Osteocyte (in vitro differentiated cells): ENCODE measurements around the gene RREB1. TPM values are rescaled to one million over a fixed set of nuclear protein-coding genes. Genes with fewer than 3 reads are reported as not detected.

ENCODE experiments used
- DNase-seq: peaks from one replicate; pipeline ENCODE4 v3.0.0; 2021; ENCODE audit warnings: mixed read lengths; ENCODE audit not compliant: unreplicated experiment; ENCODE audit errors: extremely low spot score
- H3K27ac Mint-ChIP-seq: one replicate; pipeline ENCODE4 v1.8.0; 2021; ENCODE audit warnings: mild to moderate bottlenecking, mixed read lengths; ENCODE audit not compliant: unreplicated experiment
- H3K27me3 Mint-ChIP-seq: one replicate; pipeline ENCODE4 v1.8.0; 2021; ENCODE audit warnings: mixed read lengths; ENCODE audit not compliant: unreplicated experiment
- H3K36me3 Mint-ChIP-seq: one replicate; pipeline ENCODE4 v1.8.0; 2021; ENCODE audit warnings: mixed read lengths; ENCODE audit not compliant: unreplicated experiment
- H3K4me1 Mint-ChIP-seq: one replicate; pipeline ENCODE4 v1.8.0; 2021; ENCODE audit warnings: mixed read lengths; ENCODE audit not compliant: unreplicated experiment
- H3K4me3 Mint-ChIP-seq: one replicate; pipeline ENCODE4 v1.8.0; 2021; ENCODE audit warnings: mild to moderate bottlenecking, moderate library complexity, mixed read lengths; ENCODE audit not compliant: unreplicated experiment
- H3K9me3 Mint-ChIP-seq: one replicate; pipeline ENCODE4 v1.8.0; 2021; ENCODE audit warnings: mixed read lengths; ENCODE audit not compliant: unreplicated experiment
- total RNA-seq: library from RNA; stranded (reverse); gene quantifications from 2 replicates; pipeline ENCODE4 v1.2.1, GENCODE V29; 2021
- TF ChIP-seq, protein P1 (sequence below): fragments of 200-600 bp; sonication (generic); IDR thresholded peaks from 2 replicates; pipeline ENCODE4 v1.5.0; 2021; ENCODE audit warnings: antibody characterized with exemption, mild to moderate bottlenecking, moderate library complexity

The RREB1 gene
- total RNA-seq, 1 donor from 2014 or later: 29.9 TPM

DNA sequence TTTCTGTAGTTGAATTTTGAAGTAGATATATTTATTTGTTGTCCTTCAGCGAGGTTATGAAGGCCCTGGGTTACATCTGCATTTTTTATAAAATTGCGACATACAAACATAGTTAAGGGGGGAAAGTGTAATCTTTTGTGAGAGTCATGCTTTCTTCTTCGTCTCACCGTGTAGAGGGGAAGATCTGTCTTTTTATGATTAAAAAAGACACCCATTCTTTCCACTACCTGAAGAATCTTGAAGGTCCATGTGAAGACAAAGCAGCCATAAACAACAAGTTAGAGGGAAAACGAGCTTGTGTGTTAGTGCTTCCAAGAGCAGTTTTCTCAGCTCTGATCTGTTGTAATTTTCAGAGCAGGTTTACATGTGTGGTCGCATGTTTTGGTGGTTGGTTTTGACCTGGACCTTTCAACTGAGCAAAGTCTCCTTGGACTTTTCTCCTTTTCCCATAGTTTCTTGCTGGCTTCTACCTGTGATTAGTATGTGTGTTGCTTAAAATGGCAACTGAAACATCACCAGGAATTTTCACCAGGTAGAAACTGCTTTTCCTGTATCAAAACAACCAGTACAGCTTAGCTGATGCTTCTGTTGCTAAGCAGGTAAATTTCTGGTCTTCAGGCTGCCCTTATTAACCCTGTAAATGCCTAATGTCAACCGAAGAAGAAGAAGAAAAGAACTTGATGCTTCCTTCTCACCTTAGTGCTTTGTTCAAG is 37.3 kb downstream of the RREB1 start:
- no peaks in the 10 kb centered on the region for H3K9me3 Mint-ChIP-seq
- H3K4me3 Mint-ChIP-seq: no peak overlapping the region
- no peak overlapping the region for H3K27ac Mint-ChIP-seq
- no peak for DNase-seq
- H3K27me3 Mint-ChIP-seq: no peaks in the 10 kb centered on the region
- peaks cover 68% of the 10 kb centered on the region for H3K4me1 Mint-ChIP-seq
- TF ChIP-seq, protein P1, sequence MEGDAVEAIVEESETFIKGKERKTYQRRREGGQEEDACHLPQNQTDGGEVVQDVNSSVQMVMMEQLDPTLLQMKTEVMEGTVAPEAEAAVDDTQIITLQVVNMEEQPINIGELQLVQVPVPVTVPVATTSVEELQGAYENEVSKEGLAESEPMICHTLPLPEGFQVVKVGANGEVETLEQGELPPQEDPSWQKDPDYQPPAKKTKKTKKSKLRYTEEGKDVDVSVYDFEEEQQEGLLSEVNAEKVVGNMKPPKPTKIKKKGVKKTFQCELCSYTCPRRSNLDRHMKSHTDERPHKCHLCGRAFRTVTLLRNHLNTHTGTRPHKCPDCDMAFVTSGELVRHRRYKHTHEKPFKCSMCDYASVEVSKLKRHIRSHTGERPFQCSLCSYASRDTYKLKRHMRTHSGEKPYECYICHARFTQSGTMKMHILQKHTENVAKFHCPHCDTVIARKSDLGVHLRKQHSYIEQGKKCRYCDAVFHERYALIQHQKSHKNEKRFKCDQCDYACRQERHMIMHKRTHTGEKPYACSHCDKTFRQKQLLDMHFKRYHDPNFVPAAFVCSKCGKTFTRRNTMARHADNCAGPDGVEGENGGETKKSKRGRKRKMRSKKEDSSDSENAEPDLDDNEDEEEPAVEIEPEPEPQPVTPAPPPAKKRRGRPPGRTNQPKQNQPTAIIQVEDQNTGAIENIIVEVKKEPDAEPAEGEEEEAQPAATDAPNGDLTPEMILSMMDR: no peak
- H3K36me3 Mint-ChIP-seq: no peaks in the 10 kb centered on the region

DNA sequence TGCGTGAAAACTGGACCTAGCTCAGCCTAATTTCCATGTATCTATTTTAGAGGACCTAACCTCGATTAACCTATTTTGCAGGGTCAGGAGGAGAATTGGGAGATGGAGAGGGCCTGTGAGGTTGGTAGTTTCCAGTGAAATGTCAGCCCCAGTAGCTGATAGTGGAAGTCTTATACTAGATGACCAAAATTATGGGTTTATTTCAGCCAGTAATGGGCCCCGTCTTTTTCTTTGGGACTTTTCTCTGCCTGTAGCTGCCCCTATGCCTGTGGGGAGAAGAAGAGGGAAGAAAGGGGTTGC is 37.8 kb downstream of the RREB1 start:
- DNase-seq: no peak
- TF ChIP-seq, protein P1: no peak
- peaks cover 68% of the 10 kb centered on the region for H3K4me1 Mint-ChIP-seq
- no peaks in the 10 kb centered on the region for H3K9me3 Mint-ChIP-seq
- H3K27me3 Mint-ChIP-seq: no peaks in the 10 kb centered on the region
- H3K27ac Mint-ChIP-seq: no peak overlapping the region
- no peaks in the 10 kb centered on the region for H3K36me3 Mint-ChIP-seq
- H3K4me3 Mint-ChIP-seq: no peak overlapping the region

DNA sequence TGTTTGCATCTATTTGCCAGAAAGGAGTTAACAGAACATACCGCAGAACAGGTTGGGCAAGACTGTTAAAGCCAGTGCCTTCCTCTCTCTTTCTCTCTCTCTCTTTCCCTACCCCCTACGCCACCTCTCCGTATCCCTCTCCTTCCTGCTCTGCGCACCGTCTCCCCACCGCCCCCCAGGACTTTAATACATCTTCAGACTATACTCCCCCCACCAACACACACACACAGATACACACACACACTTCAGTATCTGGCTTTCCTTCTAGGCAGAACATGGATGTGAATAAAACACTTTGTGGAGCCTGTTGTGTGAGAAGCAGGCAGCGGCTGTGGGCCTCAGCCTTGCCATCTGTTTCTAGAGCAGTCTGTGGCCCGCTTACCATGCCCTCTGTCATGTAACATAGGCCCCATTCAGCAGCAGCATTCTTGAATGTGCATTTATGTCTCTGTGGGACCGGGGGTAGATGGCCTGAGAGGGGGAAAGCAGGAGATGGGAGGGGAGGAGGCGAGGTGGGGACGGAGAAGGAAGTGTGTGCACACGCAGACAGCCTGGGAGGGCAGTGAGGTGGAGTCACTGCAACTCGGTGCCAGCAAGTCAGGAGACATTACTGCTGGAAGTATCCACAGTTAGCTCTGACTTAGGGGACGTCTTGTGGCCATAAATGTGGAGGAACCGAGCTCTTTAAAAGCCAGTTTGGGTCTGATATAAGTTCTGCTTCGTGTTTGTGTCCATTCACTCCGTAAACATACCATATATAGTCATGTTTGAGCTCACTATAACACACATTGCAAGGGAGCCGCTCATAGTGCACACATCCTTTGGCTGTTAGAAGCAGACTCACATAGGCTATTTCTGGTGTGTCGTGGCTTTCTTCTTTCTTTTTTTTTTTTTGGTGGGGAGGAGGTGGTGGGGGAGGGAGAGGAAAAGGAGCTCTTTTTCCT is 38.4 kb downstream of the RREB1 start:
- Mint-ChIP-seq H3K9me3 (no peaks in the 10 kb centered on the region), H3K27me3 (no peaks in the 10 kb centered on the region), H3K4me1 (peaks cover 73% of the 10 kb centered on the region), H3K4me3 (peak overlapping the region; percentile 19), H3K27ac (peak overlapping the region; percentile 81), H3K36me3 (no peaks in the 10 kb centered on the region)
- DNase-seq: no peak
- TF ChIP-seq, protein P1: no peak

DNA sequence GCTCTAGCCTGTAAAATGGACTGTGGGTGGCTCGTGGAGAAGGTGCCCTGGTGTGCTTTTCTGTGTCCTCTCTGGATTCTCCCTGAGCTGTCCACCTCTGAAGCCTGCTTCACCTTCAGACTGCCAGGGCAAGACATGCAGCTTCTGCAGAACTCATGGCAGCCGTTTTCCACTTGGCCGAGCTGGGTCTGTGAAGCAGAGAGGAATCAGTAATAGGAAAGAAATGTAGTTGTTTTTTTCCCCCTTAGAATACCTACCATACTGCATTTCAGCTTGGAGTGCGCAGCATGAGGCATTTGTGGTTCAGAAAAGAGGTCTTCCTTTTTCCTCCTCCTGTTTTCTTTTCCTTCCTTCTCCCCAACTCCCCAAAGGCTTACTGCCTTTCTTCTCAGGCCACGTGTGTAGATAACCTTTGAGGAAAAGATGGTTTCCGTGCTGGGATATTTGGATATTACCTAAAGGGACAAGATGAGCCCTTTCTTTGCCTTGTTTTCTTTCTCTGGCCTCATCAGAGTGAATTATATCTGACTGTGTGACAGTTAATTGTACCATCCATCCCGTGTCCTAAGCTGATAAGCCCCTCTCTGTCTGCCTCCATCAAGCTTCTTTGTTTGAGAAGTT is 39.4 kb downstream of the RREB1 start:
- TF ChIP-seq, protein P1: no peak
- peak; percentile 25 for DNase-seq
- Mint-ChIP-seq H3K27ac (peak overlapping the region; percentile 81), H3K4me3 (no peak overlapping the region), H3K4me1 (peaks cover 77% of the 10 kb centered on the region), H3K9me3 (no peaks in the 10 kb centered on the region), H3K27me3 (no peaks in the 10 kb centered on the region), H3K36me3 (no peaks in the 10 kb centered on the region)
